Fibroblast of pulmonary artery (primary cell): ENCODE measurements around the gene NEK5.

Experiments used
- DNase-seq: peaks from one replicate; pipeline ENCODE4 v3.0.0-alpha.2; 2010; ENCODE audit warnings: low read depth
- H3K4me3 ChIP-seq: replicated peaks from 2 replicates; pipeline ENCODE4 v1.5.1; 2011; ENCODE audit warnings: low read depth, mild to moderate bottlenecking, control low read depth, low read length, moderate library complexity
- TF ChIP-seq, protein P1 (sequence below): IDR thresholded peaks from 2 replicates; pipeline ENCODE4 v1.5.1; 2011; ENCODE audit warnings: mild to moderate bottlenecking, control low read depth, low read length, inconsistent platforms; ENCODE audit errors: missing control alignments

Gene NEK5

DNA sequence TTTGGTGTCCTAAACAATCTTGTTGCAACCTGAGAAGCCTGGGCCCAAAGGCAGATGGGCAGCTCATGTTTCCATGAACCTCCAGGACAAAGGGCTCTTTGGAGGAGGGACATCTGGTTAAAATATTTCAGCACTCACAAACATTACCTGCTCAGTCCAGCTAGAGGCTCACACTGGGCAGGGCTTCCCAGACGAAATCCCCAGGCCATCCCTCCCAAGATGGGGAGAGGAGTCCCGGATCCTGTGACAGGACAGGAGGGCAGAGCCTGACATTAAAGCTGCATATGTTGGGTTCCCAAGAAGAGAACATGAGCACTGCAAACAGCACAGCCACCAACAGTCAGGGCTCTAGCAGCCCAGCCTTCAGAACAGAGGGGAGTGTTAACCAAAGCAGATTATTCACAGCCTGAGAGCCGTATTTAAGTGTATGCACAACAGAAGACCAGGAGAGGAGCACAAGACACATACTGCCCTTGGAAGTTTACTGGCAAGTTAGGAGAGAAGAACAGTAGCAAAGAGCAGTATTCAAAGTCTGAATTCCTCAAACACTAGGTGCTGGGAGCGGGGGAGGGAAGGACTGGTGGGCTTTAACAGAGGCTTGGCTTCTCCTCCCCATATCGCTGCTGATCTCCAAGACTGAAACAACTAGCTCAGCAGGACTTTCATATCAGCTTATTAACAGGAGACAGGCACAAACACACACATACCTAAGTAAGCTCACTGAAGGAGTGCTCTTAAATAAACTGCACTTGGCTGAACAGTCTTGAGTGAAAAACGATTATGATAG, 130.0 kb downstream of the NEK5 start:
- H3K4me3 ChIP-seq: no peak overlapping the region
- TF ChIP-seq, protein P1, sequence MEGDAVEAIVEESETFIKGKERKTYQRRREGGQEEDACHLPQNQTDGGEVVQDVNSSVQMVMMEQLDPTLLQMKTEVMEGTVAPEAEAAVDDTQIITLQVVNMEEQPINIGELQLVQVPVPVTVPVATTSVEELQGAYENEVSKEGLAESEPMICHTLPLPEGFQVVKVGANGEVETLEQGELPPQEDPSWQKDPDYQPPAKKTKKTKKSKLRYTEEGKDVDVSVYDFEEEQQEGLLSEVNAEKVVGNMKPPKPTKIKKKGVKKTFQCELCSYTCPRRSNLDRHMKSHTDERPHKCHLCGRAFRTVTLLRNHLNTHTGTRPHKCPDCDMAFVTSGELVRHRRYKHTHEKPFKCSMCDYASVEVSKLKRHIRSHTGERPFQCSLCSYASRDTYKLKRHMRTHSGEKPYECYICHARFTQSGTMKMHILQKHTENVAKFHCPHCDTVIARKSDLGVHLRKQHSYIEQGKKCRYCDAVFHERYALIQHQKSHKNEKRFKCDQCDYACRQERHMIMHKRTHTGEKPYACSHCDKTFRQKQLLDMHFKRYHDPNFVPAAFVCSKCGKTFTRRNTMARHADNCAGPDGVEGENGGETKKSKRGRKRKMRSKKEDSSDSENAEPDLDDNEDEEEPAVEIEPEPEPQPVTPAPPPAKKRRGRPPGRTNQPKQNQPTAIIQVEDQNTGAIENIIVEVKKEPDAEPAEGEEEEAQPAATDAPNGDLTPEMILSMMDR: no peak
- DNase-seq: no peak

DNA sequence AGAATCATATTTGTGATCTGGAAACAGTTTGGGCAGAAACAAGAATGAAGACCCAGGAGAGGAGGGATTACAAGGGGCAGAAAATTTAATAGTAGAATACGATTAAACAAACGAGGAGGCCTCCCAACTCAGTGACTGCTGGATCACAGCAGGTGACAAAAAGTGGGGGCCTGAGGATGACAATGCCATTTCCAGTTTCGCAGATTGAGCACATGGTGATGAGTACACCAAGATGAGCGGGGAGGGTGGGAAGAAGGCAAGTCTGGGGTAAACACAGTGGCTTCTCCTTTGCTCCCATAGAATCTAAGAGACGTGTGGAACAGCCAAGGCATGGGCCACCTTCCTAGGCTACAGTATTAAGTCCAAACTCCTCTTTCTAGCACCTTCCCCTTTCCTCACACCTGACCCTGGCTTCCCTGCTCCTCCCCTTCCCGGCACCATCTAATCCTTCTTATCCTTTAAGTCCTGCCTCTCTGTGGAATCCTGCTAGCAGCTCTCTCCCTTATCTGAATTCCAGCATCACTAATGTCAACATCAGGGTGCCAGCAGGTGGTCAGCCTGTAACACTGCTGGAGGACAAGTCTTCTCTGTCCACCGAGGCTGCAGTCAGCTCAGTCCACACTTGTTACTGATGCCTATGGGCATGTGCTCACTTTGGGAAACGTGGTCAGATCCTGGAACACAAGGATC, 131.1 kb downstream of the NEK5 start:
- H3K4me3 ChIP-seq: no peak overlapping the region
- TF ChIP-seq, protein P1: no peak
- no peak for DNase-seq

GRCh38 chr13:51997186-51997585, 131.7 kb downstream of the NEK5 start:
- H3K4me3 ChIP-seq: no peak overlapping the region
- no peak for DNase-seq
- TF ChIP-seq, protein P1: no peak

GRCh38 chr13:51996641-51997040, 132.2 kb downstream of the NEK5 start:
- TF ChIP-seq, protein P1: no peak
- no peak overlapping the region for H3K4me3 ChIP-seq
- DNase-seq: no peak

- peak; percentile 67 for DNase-seq
- TF ChIP-seq, protein P1: no peak
- no peak overlapping the region for H3K4me3 ChIP-seq
Observed at GRCh38 chr13:51995677-51996551, 133.0 kb downstream of the NEK5 start.

GRCh38 chr13:51993713-51994112, 135.2 kb downstream of the NEK5 start:
- TF ChIP-seq, protein P1: no peak
- no peak overlapping the region for H3K4me3 ChIP-seq
- no peak for DNase-seq
